GM18517 (cell line): ENCODE data around the gene NOTCH4.
"Not testable (repeated sequence)": the region's sequence is repeated elsewhere in the genome, so short reads cannot be mapped to it uniquely, and the experiment has no call there.

ENCODE experiments used
- ATAC-seq: cut with Tn5 transposase; IDR thresholded peaks from one replicate; pipeline ENCODE4 v1.9.1; 2021; ENCODE audit warnings: mild to moderate bottlenecking, moderate library complexity; ENCODE audit not compliant: unreplicated experiment

Gene NOTCH4

DNA sequence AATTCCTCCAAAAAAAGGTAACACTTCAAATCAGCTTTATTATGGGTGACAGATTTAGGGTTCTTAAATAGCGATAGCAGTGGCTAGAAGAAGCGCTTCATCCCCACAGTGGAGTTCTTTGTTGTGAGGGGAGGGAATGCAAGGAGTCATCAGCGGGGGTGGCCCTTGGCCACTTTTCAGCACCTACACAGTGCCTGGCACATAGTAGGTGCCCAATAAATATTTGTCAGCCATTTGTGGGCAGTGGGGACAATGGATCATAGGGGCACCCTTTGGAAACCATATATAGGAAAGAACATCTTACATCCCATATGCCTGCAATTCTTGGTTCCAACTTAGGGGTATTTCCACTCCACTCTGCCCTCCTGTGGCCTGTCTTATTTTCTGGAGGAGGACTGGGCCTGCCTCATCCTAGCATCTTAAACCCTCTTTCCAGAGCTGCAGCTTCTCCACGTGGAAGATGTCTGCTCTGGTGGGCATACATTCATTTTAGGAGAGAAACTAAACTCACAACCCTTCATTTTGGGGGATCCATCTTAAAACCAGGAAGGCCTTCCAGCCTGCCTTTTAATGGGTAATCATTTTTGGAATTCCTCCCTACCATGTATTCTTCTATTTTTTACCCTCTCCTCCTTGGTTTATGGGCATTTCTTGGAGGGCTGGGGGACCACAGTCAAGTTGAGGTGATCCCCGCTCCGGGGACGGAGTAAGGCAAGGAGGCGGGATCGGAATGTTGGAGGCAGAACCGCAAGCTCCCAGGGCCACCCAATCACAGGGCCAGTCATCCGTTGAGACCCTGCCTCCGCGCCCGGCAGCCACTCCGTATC, 28.8 kb downstream of the NOTCH4 start:
- ATAC-seq, result no peak

DNA sequence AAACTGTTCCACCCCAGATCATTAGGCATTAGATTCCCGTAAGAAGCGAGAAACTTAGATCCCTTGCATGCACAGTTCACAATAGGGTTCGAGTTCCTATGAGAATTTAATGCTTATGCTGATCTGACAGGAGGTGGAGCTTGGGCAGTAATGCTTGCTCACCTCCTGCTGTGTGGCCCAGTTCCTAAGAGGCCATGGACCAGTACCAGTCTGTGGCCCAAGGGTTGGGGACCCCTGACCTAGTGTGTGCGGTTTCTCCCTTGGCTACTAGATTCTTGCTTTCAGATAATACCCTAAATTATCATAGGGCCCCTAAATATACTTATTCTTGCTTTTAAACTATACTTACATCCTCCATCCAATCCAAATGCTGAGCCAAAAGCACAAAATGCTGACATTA, 29.5 kb downstream of the NOTCH4 start:
- no peak for ATAC-seq

DNA sequence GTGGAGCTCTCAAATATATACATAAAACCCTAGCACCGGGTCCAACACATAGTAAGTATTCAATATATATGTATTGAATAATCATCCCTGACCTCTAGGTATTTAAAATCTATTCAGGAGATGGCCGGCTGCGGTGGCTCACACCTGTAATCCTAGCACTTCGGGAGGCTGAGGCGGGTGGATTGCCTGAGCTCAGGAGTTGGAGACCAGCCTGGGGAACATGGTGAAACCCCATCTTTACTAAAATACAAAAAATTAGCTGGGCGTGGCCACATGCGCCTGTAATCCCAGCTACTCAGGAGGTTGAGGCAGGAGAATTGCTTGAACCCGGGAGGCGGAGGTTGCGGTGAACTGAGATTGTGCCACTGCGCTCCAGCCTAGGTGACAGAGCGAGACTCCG, 30.8 kb downstream of the NOTCH4 start:
- not testable (repeated sequence) for ATAC-seq

DNA sequence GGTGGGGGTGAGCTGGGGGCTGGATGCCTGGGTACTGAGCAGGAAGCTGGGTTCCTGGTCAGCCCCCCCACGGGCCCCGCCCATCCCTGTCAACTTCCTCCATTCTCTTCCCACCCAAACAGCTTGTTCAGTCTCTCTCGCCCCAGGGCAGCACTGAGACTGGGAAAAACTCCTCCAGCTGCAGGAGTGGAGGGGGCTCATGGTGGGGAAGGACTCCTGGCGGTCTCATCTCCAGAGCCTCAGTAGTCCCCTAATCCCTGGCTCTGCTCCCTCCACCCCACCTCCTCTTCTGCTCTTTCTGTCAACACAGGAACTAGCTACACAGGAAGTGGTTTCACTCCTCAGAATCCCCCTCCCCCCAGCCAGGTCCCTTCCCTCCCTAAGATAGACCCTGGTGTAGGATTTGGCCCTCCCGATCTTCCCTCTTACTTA, 31.2 kb downstream of the NOTCH4 start, which contains the start of gene GPSM3:
GPSM3 (minus strand) TSS at position 36 of the 432 bp plus-strand sequence. CDS start 130 bp downstream, outside the sequence.
- ATAC-seq, result no peak

DNA sequence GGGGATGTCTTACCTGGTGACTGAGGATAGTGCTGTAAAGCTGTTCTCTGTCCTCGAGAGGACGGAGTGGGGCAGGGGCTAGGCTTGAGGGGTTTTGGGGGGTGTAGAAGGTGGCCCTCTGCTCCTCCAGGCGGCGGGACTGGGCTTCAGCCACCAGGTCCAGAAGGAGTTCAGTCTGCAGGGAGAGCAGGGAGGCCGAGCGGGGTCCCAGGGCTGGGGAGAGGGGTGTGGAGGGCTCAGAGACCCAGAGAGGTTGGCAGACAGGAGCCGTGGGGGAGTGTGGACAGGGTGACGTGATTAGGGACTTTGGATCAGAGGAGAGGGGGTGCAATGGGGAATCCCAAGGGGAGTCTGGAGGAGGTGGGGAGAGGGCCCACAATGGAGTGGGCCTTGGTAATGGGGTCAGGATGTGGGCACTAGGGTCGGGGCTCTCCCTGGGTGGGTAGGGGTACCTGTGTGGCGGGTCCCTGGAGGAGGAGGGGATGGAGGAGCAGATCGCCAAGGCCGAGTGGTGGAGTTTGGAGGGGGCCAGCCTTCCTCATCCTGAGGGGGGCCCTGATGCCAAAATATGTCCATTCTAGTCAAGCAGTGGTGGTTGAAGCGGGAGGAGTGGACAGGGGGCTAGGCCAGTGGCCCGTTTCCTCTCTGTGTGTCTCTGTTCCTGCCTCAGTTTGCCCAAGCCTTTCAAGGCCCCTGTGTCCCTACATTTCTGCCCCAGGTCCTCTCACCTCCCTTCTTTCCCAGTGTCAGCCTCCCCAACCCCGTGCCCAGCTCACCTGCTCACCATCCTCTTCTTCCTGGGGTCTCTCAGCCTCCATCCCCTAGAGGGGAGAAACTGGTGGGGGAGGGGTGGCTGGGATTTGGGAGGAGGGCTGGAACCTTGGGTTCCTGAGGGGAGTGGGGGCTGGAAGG, 31.9 kb downstream of the NOTCH4 start:
- ATAC-seq, result no peak

DNA sequence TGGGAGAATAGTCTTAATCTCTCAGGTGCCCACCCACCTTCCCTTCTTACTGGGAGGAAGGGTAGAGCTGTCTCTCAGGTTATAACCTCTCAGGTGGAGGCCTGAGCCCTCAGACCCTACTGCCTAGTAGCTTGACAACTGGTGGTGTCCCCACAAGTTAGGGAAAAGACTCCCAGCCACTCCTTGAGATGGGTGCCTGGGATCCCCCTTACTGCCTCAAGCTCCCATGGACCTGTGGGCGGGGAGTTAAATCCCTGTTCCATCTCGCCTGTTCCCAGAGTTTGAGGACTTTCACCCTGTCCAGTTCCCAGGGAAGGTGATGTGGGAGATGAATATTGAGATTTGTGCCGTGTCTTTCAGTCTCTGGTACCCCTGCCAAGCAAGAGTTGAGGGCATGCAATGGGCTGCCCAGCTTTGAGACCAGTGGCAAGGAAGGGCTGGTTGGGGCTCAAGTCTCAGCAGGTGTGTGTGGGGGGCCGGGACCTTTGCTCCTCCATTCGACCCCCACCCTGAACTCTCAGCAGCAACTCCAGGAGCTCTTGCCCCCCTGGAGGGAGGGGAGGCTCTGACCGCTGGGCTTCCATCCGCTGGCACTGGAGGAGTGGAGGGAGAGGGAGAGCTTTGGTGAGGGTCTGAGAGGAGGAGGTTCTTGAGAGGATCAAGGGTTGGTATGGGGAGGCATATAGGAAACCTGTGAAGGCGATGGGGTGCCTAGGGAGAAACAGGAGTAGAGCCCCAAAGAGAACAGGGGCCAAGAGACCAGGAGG, 32.8 kb downstream of the NOTCH4 start:
- ATAC-seq, result no peak

DNA sequence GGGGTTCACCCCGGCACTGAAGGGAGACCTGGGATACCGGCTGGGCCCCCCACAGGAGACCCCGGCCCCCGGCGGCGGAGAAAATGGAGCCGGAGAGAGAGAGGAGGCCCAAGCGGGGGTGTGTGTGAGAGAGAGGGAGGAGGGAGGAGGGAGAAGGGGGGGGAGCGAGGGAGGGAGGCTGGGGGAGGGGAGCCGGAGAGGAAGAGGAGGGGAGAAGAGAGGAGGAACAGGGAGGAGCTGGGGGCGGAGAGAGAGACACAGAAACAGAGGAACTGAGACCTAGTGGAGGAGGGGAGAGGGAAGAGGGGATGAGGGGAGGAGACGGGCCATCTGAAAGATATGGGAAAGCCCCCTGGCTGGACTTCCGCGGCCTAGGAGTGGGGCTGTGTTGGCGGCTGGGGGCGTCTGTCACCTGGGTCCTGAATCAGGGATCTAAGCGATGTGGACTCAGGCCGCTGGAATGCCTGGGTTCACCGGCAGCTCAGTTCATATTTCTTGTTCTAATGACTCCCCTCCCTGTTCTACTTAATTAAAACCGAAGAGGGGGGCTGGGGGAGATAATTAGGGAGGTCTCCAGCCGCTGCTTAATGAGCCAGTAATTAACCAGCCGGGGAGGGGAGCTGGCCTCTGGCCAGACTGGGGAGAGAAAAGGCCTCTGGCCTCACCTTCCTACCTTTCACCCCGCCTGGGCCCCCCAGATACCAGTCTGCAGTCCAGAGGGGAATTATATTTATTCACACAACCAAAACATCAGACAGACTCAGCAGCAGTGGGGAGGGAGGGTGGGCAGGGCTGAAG, 33.6 kb downstream of the NOTCH4 start, which contains the start of gene PBX2:
PBX2 (minus strand) TSS at position 149 of the 798 bp plus-strand sequence. CDS start 287 bp downstream, outside the sequence.
- peak; percentile 47 for ATAC-seq

DNA sequence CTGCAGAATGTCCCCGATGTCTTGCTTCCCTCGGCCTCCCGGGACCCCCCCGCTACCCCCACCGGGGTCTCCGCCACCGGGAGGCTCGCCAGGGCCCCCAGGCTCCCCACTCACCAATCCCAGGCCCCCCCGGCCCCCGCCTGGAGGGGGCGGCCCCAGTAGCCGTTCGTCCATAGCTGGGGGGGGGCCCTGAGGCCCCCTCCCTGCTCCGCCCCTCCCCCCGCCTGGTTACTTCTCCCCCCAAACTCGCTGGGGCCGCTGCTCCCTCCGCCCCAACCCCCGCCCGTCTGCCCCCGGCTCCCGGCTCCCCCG, 34.2 kb downstream of the NOTCH4 start:
- ATAC-seq, result no peak

DNA sequence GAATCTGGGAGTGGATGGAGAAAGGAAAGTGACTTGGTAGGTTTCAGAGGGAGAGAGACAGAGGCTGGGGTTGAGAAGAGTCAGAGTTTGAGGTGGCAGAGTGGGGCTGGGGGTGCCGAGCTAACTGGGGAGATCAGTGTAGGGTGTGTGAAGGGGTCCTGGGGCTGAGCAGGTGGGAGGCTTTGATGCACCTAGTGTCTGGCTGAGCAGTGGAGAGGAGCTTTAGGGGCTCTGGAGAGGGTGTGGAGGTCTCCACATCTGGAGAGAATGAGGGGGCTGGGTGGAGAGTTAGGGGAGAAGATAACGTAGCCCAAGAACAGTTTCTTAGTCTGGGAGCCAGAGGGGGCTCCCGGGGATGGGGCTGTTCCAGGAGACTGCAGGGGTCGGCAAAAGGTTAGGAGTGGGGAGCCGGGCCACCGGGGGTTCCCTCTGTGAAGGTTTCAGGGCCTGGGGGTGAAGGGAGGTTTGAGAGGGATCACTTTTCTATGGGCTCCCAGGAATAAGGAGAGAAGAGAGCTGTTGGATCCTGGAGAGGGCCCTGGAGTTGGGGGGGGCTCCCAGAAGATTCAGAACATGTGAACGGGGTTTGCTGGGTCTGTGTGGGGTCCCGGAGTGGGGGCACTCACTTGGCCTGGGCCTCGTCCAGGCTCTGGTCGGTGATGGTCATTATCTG, 34.7 kb downstream of the NOTCH4 start:
- no peak for ATAC-seq

DNA sequence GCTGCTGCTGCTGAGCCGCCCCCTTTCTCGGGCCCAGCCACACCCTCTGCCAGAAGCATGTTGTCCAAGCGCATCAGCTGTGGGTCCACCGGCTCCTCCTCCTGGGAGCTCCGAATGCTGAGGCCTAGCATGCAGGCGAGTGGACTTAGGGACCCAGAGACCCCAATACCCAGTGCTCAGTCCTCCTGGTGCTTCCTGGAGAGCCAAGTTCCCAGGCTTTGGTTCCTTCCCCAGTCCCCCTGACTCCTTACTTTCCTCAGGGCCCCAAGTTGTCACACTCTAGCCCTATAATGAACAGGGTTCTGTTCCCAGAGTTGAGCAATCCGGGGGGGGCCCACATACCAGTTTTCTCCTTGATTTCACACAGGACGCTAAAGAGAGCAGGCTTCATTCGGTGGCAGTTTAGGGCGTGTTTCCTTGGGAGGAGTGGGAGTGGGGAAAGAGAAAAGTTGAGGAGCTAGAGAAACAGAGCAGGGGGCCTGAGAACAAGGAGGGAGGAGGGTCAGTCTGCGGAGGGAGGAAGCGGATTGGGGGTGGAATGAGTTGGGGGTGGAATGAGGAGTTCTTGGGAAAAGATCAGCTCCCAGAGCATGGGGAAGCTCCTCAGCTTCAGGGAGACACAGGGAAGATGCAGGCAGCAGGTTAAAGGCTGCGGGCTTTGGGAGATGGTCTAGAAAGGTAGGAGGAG, 35.3 kb downstream of the NOTCH4 start:
- ATAC-seq, result no peak

DNA sequence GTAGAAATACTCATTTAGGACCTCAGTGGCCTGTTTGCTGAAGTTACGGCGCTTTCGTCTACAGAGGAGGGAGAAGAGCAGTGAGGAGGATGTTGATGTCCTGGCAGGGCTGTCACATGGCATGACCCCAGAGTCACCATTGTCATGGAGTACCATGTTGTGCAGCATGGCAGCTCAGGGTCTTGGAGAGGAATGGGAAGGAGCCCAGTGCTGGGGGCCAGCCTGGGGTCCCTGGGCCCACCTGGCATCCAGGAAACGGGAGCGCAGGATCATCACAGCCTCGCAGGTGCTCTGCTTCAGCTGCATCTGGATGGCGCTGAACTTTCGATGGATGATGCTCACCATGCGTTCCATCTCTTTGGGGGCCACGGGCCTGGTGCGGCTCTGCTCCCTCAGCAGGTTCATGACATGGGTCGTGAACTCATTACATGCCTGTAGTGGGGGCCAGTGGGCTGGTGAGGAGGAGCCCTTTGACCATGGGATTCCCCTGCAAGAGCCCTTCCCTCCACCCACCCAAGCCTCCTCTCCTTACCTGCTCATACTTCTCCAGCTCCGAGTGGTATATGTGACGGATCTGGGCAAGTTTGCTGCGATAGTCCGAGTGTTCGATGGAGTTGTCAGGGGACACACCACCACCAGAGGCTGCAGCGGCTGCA, 36.0 kb downstream of the NOTCH4 start:
- ATAC-seq, result not testable (repeated sequence)

DNA sequence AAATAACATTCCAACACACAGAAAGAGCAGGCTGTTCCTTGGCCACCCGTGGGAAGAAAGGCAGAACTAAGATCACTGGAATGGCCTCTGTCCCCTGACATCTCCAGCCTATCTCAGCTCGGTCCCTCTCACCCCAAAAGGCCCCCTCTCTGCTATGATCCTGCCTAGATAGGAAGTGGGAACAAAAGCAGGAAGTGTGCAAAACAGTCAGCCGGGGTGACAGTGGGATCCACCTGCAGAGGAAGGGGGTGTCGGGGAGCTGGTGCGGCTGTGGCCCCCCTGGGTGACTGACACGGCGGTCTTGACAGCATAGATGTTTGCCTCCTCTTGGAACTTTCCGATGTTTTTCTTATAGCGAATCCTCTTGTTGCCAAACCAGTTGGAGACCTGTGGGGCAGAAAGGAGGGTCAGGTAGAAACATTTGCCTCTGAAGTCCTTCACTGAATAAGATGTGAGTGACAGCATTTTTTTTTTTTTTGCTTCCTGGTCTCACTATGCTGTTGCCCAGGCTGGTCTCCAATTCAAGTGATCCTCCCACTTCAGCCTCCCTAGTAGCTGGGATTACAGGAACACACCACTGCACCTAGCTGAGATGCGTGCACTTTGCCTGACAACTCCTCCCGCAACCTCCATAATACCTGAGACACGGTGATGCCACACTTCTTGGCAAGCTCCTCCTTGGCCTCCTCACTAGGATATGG, 36.7 kb downstream of the NOTCH4 start:
- no peak for ATAC-seq

DNA sequence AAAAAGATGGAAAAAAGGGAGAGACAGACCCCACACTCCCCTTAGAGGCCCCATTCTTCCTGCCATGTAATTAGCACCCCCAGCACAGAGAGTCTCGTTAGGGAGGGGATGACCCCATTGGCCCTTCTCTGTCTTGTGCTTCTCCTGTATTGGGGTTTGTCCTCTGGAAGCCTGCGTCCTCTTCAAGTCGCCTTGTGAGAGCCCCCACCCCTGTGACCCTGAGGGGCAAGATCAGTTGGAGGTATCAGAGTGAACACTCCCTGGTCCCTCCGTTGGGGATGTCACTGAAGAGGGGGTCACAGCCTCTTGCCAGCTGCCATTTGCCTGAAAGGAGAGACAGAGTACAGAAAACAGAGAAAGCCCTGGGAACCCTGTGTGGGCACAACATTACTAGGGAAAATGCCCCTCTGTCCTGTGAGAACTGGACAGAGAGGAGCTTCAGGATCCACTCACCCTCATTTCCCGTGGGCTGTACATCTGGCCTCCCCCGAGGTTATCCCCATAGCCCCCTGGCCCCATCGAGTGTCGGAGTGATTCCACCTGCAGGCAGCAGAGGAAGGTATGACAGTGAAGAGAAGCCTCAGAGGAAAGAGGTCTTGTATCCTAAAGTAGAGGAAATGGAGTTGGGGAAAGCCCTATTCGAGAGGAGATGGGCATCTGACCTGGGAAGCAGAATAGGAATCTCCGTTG, 37.6 kb downstream of the NOTCH4 start:
- ATAC-seq, result not testable (repeated sequence)

DNA sequence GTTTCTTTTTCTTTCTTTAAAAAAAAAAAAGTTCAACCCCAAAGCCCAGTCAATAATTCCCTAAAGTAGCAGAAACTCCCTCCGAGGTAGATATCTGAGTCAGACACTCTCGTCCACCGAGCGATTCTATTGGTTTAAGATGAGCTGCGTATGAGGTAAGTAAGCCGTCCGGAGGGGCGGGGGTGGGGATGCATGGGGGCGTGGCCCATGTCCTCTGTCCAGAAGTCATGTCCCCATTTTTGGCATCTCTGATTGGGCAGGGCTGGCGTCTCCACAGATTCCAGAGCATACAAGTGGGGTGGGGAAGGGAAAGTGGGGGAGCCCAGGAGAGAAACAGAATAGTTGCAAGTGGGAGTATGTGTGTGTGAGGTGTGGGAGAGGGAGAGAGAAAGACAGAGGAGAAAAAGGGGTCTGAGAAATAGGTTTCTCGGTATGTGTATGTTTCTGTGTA, 38.2 kb downstream of the NOTCH4 start:
- ATAC-seq, result not testable (repeated sequence)

DNA sequence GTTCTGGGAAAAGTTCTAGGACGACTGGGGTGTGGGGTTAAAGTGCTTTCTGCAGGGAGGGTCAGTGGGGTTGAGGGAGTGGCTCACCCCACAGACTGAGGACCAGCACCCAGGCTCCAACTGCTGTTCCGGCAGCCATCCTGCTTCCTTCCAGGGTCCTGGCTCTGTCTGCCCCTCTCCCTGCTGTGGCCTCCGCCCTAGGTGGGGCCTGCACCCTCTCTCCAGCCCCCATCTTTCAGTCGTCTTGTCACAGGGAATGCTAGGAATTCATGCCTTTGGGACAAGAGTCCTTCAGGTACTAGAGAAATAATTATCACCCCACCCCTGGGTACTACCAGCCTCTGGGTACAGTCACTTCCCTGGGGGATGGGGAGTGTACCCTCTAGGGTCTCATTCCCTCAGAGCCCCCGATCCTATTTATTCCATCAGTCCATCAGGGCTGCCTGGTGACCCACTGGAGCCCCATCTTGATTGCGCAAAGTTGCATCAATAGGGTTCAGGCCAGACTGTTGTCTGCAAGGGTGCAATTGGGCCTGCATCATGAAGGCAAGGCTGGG, 39.7 kb downstream of the NOTCH4 start, which contains the start of gene AGER:
AGER (minus strand) TSS at position 170 of the 557 bp plus-strand sequence; CDS start at position 139, 31 bp downstream.
- no peak for ATAC-seq

DNA sequence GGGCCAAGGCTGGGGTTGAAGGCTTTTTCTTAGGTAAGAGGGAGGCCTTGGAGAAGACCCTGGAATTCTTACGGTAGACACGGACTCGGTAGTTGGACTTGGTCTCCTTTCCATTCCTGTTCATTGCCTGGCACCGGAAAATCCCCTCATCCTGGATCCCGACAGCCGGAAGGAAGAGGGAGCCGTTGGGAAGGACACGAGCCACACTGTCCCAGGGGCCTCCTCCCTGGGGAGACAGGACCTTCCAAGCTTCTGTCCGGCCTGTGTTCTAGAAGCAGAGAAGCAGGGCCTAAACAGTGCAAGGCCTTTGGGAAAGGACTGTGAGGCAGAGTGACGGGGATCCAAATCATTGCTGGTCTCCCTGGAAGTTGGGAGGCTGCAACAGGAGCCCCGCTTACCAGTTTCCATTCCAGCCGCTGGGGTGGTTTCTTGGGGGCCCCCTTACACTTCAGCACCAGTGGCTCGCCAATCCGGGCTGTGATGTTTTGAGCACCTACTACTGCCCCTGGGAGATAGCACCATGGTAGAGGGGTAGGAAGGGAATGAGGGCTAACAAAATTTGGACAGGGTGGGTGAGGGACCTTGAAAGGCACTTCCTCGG, 40.3 kb downstream of the NOTCH4 start:
- ATAC-seq, result no peak
